ENCODE results near the gene GRAMD1A.
"Not testable (repeated sequence)": the region's sequence is repeated elsewhere in the genome, so short reads cannot be mapped to it uniquely, and the experiment has no call there.

The GRAMD1A gene

GRCh38 chr19:34994286-34994642 is 5.9 kb upstream of the GRAMD1A start:
- peaks cover 19% of the 10 kb centered on the region for H3K4me1 ChIP-seq (ENCODE audit: control insufficient read depth, insufficient read depth, low read length)
- H3K27me3 ChIP-seq (ENCODE audit: control insufficient read depth, insufficient read depth, low read length): no peaks in the 10 kb centered on the region
- no peak overlapping the region for H3K4me3 ChIP-seq (ENCODE audit: low read depth, low read length)
- H3K36me3 ChIP-seq (ENCODE audit: control insufficient read depth, insufficient read depth, low read length): no peaks in the 10 kb centered on the region
- H3K9ac ChIP-seq (ENCODE audit: low read depth, low read length): no peak overlapping the region
- no peaks in the 10 kb centered on the region for H3K9me3 ChIP-seq (ENCODE audit: control insufficient read depth, insufficient read depth, low read length)
- H3K27ac ChIP-seq (ENCODE audit: low read depth, low read length): no peak overlapping the region

- Histone ChIP-seq H3K27me3 (ENCODE audit: control insufficient read depth, insufficient read depth, low read length) (no peaks in the 10 kb centered on the region), H3K9me3 (ENCODE audit: control insufficient read depth, insufficient read depth, low read length) (no peaks in the 10 kb centered on the region), H3K4me3 (ENCODE audit: low read depth, low read length) (no peak overlapping the region), H3K36me3 (ENCODE audit: control insufficient read depth, insufficient read depth, low read length) (no peaks in the 10 kb centered on the region), H3K9ac (ENCODE audit: low read depth, low read length) (no peak overlapping the region), H3K4me1 (ENCODE audit: control insufficient read depth, insufficient read depth, low read length) (peaks cover 19% of the 10 kb centered on the region), H3K27ac (ENCODE audit: low read depth, low read length) (no peak overlapping the region)
Observed at GRCh38 chr19:34994643-34995541, 5.2 kb upstream of the GRAMD1A start.

GRCh38 chr19:34995551-34995950 is 4.6 kb upstream of the GRAMD1A start:
- no peak overlapping the region for H3K27ac ChIP-seq (ENCODE audit: low read depth, low read length)
- no peaks in the 10 kb centered on the region for H3K36me3 ChIP-seq (ENCODE audit: control insufficient read depth, insufficient read depth, low read length)
- H3K4me3 ChIP-seq (ENCODE audit: low read depth, low read length): no peak overlapping the region
- H3K9ac ChIP-seq (ENCODE audit: low read depth, low read length): no peak overlapping the region
- no peaks in the 10 kb centered on the region for H3K9me3 ChIP-seq (ENCODE audit: control insufficient read depth, insufficient read depth, low read length)
- H3K4me1 ChIP-seq (ENCODE audit: control insufficient read depth, insufficient read depth, low read length): peaks cover 19% of the 10 kb centered on the region
- no peaks in the 10 kb centered on the region for H3K27me3 ChIP-seq (ENCODE audit: control insufficient read depth, insufficient read depth, low read length)

DNA sequence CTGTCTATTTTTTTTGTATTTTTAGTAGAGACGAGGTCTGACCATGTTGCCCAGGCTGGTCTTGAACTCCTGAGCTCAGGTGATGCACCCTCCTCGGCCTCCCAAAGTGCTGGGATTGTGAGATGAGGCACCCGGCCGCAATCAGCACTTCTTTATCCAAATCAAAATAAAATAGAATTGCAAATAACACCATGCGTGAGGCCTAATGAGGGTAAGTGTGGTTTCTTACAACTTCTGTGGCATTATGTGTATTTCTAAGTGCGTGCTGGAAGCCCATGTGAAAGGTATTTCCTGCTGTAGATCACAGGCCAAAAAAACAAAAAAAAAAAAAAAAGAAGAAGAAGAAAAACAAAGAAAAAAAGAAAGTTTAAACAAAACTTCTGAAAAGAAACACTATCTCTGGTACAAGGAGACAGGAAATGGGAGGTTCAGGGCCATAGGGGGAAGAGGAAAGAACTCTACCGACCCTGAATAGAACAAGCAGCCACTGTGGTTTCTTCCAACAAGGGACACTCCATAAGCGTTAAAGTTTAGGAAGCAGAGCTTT is 3.0 kb upstream of the GRAMD1A start:
- peaks cover 21% of the 10 kb centered on the region for H3K4me1 ChIP-seq (ENCODE audit: control insufficient read depth, insufficient read depth, low read length)
- no peaks in the 10 kb centered on the region for H3K27me3 ChIP-seq (ENCODE audit: control insufficient read depth, insufficient read depth, low read length)
- H3K9ac ChIP-seq (ENCODE audit: low read depth, low read length): no peak overlapping the region
- H3K27ac ChIP-seq (ENCODE audit: low read depth, low read length): no peak overlapping the region
- no peaks in the 10 kb centered on the region for H3K9me3 ChIP-seq (ENCODE audit: control insufficient read depth, insufficient read depth, low read length)
- H3K4me3 ChIP-seq (ENCODE audit: low read depth, low read length): no peak overlapping the region
- H3K36me3 ChIP-seq (ENCODE audit: control insufficient read depth, insufficient read depth, low read length): peaks cover 4% of the 10 kb centered on the region

DNA sequence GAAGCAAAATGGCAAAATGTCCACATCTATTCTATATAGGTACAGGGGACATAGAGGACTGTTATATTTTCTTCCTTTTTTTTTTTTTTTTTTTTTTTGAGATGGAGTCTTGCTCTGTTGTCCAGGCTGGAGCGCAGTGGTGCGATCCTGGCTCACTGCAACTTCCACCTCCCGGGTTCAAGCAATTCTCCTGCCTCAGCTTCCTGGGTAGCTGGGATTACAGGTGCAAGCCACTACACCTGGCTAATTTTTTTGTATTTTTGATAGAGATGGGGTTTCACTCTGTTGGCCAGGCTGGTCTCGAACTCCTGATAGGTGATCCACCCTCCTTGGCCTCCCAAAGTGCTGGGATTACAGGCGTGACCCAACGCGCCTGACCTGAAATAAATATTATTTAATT is 1.9 kb upstream of the GRAMD1A start:
- H3K27me3 ChIP-seq (ENCODE audit: control insufficient read depth, insufficient read depth, low read length); H3K9me3 ChIP-seq (ENCODE audit: control insufficient read depth, insufficient read depth, low read length); H3K9ac ChIP-seq (ENCODE audit: low read depth, low read length); H3K27ac ChIP-seq (ENCODE audit: low read depth, low read length); H3K4me3 ChIP-seq (ENCODE audit: low read depth, low read length): not testable (repeated sequence)
- Histone ChIP-seq H3K4me1 (ENCODE audit: control insufficient read depth, insufficient read depth, low read length) (peaks cover 29% of the 10 kb centered on the region), H3K36me3 (ENCODE audit: control insufficient read depth, insufficient read depth, low read length) (peaks cover 13% of the 10 kb centered on the region)

DNA sequence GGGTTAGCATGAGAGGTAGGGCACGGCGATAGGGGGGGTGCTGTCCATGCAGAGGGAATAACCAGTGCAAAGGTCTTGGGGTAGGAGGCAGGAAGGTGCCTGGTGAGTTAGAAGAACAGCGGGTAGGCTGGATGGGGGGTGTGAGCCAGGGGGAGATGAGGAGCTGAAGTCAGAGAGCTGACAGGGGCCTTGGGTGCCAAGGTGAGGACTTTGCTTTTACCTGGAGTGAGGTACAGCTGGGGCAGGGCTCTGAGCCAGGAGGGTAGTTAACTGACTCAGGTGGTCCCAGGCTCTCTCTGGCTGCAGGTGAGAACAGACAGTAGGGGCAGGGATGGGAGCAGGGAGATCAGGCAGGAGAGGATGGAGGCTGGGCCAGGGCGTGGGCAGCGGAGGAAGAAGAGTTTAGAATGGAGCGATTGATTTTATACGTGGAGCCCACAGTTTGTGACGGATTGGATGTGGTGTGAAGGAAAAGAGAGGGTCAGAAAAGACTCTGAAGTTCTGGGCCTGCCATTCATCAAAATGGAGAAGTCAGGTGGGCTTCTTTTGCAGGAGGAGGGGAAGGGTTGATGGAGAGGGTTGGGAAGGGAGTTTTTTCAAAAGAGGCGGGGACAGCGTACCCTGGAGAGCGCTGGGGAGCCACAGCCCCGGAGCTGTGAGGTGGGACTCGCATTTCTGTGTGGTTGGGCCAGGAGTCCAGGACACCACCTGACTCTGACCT is 1.2 kb upstream of the GRAMD1A start:
- H3K4me1 ChIP-seq (ENCODE audit: control insufficient read depth, insufficient read depth, low read length): peaks cover 33% of the 10 kb centered on the region
- H3K36me3 ChIP-seq (ENCODE audit: control insufficient read depth, insufficient read depth, low read length): peaks cover 16% of the 10 kb centered on the region
- no peaks in the 10 kb centered on the region for H3K27me3 ChIP-seq (ENCODE audit: control insufficient read depth, insufficient read depth, low read length)
- peak overlapping the region; percentile 86; the same call in 1 of the 2 replicates for H3K9ac ChIP-seq (ENCODE audit: low read depth, low read length)
- H3K9me3 ChIP-seq (ENCODE audit: control insufficient read depth, insufficient read depth, low read length): no peaks in the 10 kb centered on the region
- H3K4me3 ChIP-seq (ENCODE audit: low read depth, low read length): peak overlapping the region; percentile 74
- peak overlapping the region; percentile 99 for H3K27ac ChIP-seq (ENCODE audit: low read depth, low read length)

- Histone ChIP-seq H3K9ac (ENCODE audit: low read depth, low read length) (no peak overlapping the region; the same call in 1 of the 2 replicates), H3K4me1 (ENCODE audit: control insufficient read depth, insufficient read depth, low read length) (peaks cover 33% of the 10 kb centered on the region), H3K4me3 (ENCODE audit: low read depth, low read length) (peak overlapping the region; percentile 74; the same call in 1 of the 2 replicates), H3K36me3 (ENCODE audit: control insufficient read depth, insufficient read depth, low read length) (peaks cover 23% of the 10 kb centered on the region), H3K27me3 (ENCODE audit: control insufficient read depth, insufficient read depth, low read length) (no peaks in the 10 kb centered on the region), H3K27ac (ENCODE audit: low read depth, low read length) (peak overlapping the region; percentile 99), H3K9me3 (ENCODE audit: control insufficient read depth, insufficient read depth, low read length) (no peaks in the 10 kb centered on the region)
Observed at GRCh38 chr19:35000338-35000646, 169 bp downstream of the GRAMD1A start.

- Histone ChIP-seq H3K9me3 (ENCODE audit: control insufficient read depth, insufficient read depth, low read length) (no peaks in the 10 kb centered on the region), H3K27me3 (ENCODE audit: control insufficient read depth, insufficient read depth, low read length) (no peaks in the 10 kb centered on the region), H3K4me1 (ENCODE audit: control insufficient read depth, insufficient read depth, low read length) (peaks cover 33% of the 10 kb centered on the region), H3K27ac (ENCODE audit: low read depth, low read length) (peak overlapping the region; percentile 99), H3K4me3 (ENCODE audit: low read depth, low read length) (peak overlapping the region; percentile 74), H3K9ac (ENCODE audit: low read depth, low read length) (peak overlapping the region; percentile 87), H3K36me3 (ENCODE audit: control insufficient read depth, insufficient read depth, low read length) (peaks cover 29% of the 10 kb centered on the region)
Observed at GRCh38 chr19:35000647-35001501, 751 bp downstream of the GRAMD1A start.

- Histone ChIP-seq H3K9me3 (ENCODE audit: control insufficient read depth, insufficient read depth, low read length) (no peaks in the 10 kb centered on the region), H3K9ac (ENCODE audit: low read depth, low read length) (no peak overlapping the region), H3K27me3 (ENCODE audit: control insufficient read depth, insufficient read depth, low read length) (no peaks in the 10 kb centered on the region), H3K27ac (ENCODE audit: low read depth, low read length) (peak overlapping the region; percentile 27), H3K36me3 (ENCODE audit: control insufficient read depth, insufficient read depth, low read length) (peaks cover 41% of the 10 kb centered on the region), H3K4me3 (ENCODE audit: low read depth, low read length) (peak overlapping the region; percentile 74), H3K4me1 (ENCODE audit: control insufficient read depth, insufficient read depth, low read length) (peaks cover 29% of the 10 kb centered on the region)
Observed at GRCh38 chr19:35002037-35002535, 2.0 kb downstream of the GRAMD1A start.

DNA sequence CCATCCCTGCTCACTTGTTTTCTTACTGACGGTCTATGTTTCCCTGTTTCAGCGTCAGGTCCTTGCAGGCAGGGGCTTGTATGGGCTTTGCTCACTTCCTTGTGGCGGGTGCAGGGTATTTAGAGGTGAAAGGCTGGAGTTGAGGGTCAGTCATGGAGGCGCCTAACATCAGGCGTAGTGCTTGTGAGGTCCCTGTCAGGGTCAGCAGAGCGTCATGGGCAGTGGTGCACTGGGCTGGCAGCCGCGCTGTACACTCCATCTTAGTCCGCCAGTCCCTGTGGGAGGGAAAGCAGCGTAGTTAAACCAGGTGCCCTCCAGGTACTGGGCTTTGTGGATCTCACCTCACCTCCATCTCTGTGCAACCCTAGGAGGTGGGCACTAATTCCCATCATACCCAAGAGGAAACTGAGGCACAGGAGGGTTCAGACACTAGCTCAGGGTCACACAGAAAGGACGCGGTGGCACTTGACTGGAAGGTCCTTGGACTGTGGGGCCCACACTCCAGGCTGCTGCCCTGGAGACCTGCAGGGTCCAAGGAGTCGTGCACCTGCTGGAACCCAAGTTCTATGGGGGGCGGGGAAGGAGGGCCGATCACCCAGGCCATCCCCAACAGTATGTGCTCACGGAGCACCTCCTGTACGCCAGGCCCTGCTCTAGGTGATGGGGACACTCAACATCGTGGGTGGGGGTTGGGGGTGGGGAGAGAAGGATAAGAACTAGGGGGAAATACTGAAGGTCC is 4.6 kb downstream of the GRAMD1A start:
- Histone ChIP-seq H3K4me1 (ENCODE audit: control insufficient read depth, insufficient read depth, low read length) (peaks cover 14% of the 10 kb centered on the region), H3K9ac (ENCODE audit: low read depth, low read length) (no peak overlapping the region), H3K9me3 (ENCODE audit: control insufficient read depth, insufficient read depth, low read length) (no peaks in the 10 kb centered on the region), H3K27ac (ENCODE audit: low read depth, low read length) (no peak overlapping the region), H3K27me3 (ENCODE audit: control insufficient read depth, insufficient read depth, low read length) (no peaks in the 10 kb centered on the region), H3K4me3 (ENCODE audit: low read depth, low read length) (no peak overlapping the region), H3K36me3 (ENCODE audit: control insufficient read depth, insufficient read depth, low read length) (peaks cover 57% of the 10 kb centered on the region)

Data from HUES48 (cell line).